ENCODE data around the gene ABI1. TPM values are rescaled to one million over a fixed set of nuclear protein-coding genes. Genes with fewer than 3 reads are reported as not detected.

The ABI1 gene
- total and polyA plus RNA-seq, 2 donors (not counting 1 experiment from before 2014, with no cell fraction given): 37.8 to 80.5 TPM

DNA sequence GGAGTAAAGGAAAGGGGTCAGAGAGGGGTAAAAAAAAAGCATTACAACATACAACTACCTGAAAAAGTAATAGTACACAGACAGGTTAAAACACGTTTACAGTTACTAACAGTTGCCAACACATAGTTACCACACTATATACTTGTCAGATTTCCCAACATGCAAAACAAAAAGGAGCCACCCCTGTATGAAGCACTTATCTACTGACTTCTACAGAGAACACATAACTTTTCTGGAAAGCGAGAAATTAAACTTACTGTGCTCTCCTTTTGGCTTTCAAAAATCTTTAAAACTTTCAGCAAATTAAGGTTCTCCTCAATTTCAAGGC is 2.1 kb downstream of the ABI1 start:
- H3K36me3 ChIP-seq (replicated peaks in 1 of 2; ENCODE audit: control extremely low read depth in 1 of 2, control insufficient read depth in 1 of 2, extremely low read depth in 1 of 2, insufficient read depth in 2 of 2, low read length in 1 of 2): no peaks in the 10 kb centered on the region
- peak; percentile 14 for DNase-seq
- no peak for TF ChIP-seq EZH2 (IDR thresholded peaks at IDR 0.05; ENCODE audit: borderline replicate concordance, insufficient read depth, low read depth, low read length, poor library complexity, severe bottlenecking)
- TF ChIP-seq, protein P1, sequence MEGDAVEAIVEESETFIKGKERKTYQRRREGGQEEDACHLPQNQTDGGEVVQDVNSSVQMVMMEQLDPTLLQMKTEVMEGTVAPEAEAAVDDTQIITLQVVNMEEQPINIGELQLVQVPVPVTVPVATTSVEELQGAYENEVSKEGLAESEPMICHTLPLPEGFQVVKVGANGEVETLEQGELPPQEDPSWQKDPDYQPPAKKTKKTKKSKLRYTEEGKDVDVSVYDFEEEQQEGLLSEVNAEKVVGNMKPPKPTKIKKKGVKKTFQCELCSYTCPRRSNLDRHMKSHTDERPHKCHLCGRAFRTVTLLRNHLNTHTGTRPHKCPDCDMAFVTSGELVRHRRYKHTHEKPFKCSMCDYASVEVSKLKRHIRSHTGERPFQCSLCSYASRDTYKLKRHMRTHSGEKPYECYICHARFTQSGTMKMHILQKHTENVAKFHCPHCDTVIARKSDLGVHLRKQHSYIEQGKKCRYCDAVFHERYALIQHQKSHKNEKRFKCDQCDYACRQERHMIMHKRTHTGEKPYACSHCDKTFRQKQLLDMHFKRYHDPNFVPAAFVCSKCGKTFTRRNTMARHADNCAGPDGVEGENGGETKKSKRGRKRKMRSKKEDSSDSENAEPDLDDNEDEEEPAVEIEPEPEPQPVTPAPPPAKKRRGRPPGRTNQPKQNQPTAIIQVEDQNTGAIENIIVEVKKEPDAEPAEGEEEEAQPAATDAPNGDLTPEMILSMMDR (IDR thresholded peaks at IDR 0.05): no peak
- peak overlapping the region; percentile 88 to 94 for H3K27ac ChIP-seq (ENCODE audit: low read length in 2 of 2)
- peak overlapping the region; percentile 89 to 100 (median 99) for H3K4me3 ChIP-seq (ENCODE audit: control extremely low read depth in 1 of 5, extremely low read depth in 1 of 5, insufficient read depth in 1 of 5, low read depth in 2 of 5, low read length in 4 of 5)
- ChIA-PET POLR2A (no interaction called here), CTCF (no interaction called here)
- no peak overlapping the region for H2AFZ ChIP-seq (ENCODE audit: insufficient read depth, low read depth, low read length, poor library complexity, severe bottlenecking)
- peaks cover 0 to under 1% (median 0%) of the 10 kb centered on the region in 3 donors for H3K9me3 ChIP-seq (ENCODE audit: control extremely low read depth in 1 of 3, control insufficient read depth in 2 of 3, insufficient read depth in 1 of 3, low read length in 2 of 3)
- H3K79me2 ChIP-seq (ENCODE audit: control insufficient read depth, insufficient read depth, low read length): peaks cover 71% of the 10 kb centered on the region
- H3K4me2 ChIP-seq (replicated peaks; ENCODE audit: low read depth, low read length, poor library complexity, severe bottlenecking): peak overlapping the region; percentile 84
- Mint-ChIP-seq H3K4me3 (peak overlapping the region; percentile 95), H3K27ac (peak overlapping the region; percentile 98), H3K4me1 (peaks cover 53% of the 10 kb centered on the region), H3K27me3 (no peaks in the 10 kb centered on the region), H3K9me3 (ENCODE audit: insufficient read depth) (no peaks in the 10 kb centered on the region)
- WGBS (ENCODE audit: insufficient coverage): no CpG with 5 or more reads among the region's 2 CpGs
- intact Hi-C loops (cut with micrococcal nuclease): loop anchor here (5.0 kb wide), 1 partner anchor 36 kb away; no protein-coding TSS in a partner anchor
- peak overlapping the region; percentile 92 for H3K9ac ChIP-seq (ENCODE audit: low read length)
- H3K4me1 ChIP-seq (ENCODE audit: control insufficient read depth in 2 of 2, insufficient read depth in 2 of 2, low read length in 2 of 2): peaks cover 44 to 57% of the 10 kb centered on the region in 2 donors
- ATAC-seq (ENCODE audit: low read depth): no peak
- H4K20me1 ChIP-seq (ENCODE audit: control insufficient read depth, insufficient read depth, low read length, poor library complexity, severe bottlenecking): peaks cover 54% of the 10 kb centered on the region
- no peaks in the 10 kb centered on the region for H3K27me3 ChIP-seq (replicated peaks in 1 of 4; ENCODE audit: control extremely low read depth in 1 of 4, control insufficient read depth in 3 of 4, insufficient read depth in 4 of 4, low read length in 3 of 4)

DNA sequence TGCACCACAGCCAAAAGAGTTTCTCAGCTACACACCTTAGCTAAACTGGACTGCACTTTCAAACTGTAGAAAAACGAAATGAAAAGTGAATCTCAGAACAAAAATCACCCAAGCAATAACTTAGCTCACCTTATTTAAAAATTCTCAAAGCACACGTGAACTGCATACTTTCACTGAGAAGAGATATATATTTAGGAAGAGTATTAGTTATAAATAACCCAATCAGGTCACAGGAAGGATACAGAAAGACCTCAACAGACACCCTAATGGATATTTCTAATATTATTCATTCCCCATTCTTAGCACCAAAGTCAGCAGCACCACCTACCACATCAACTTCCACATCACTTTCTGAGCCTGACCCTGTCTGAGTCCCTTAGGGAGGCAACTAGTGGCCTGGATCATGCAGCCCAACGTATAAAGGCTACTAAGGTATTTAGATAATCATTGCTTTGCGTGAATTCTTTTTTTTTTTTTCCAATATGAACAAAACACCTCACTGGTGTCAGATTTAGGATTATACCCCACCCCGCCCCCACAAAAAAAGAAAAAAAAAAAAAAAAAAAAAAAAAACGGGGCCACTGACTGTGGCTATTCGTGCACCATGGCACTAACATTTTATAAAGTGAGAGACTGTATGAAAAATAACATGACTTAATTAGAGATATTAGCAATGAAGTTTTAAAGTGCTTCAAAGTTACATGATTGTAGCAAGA is 2.6 kb downstream of the ABI1 start:
- H3K27me3 ChIP-seq (replicated peaks in 1 of 4; ENCODE audit: control extremely low read depth in 1 of 4, control insufficient read depth in 3 of 4, insufficient read depth in 4 of 4, low read length in 3 of 4): no peaks in the 10 kb centered on the region
- peak overlapping the region; percentile 95 for H3K4me3 Mint-ChIP-seq
- POLR2A ChIA-PET: interaction anchor here (0.6 to 0.7 kb wide), 4 partner anchors 34 to 433 kb away, joined by 3 to 7 read pairs (median 4); no protein-coding TSS in a partner anchor
- TF ChIP-seq EZH2 (IDR thresholded peaks at IDR 0.05; ENCODE audit: borderline replicate concordance, insufficient read depth, low read depth, low read length, poor library complexity, severe bottlenecking): no peak
- TF ChIP-seq, protein P1 (IDR thresholded peaks at IDR 0.05): no peak
- WGBS (ENCODE audit: insufficient coverage): no CpG with 5 or more reads among the region's 7 CpGs
- H3K27ac ChIP-seq (ENCODE audit: low read length in 2 of 2): peak overlapping the region; percentile 88 to 94
- peak overlapping the region; percentile 92 for H3K9ac ChIP-seq (ENCODE audit: low read length)
- H3K79me2 ChIP-seq (ENCODE audit: control insufficient read depth, insufficient read depth, low read length): peaks cover 76% of the 10 kb centered on the region
- H3K27me3 Mint-ChIP-seq: no peaks in the 10 kb centered on the region
- CTCF ChIA-PET: interaction anchor here (0.7 to 2.3 kb wide), 6 partner anchors 24 to 424 kb away, joined by 3 to 15 read pairs (median 6); no protein-coding TSS in a partner anchor
- no peaks in the 10 kb centered on the region for H3K36me3 ChIP-seq (replicated peaks in 1 of 2; ENCODE audit: control extremely low read depth in 1 of 2, control insufficient read depth in 1 of 2, extremely low read depth in 1 of 2, insufficient read depth in 2 of 2, low read length in 1 of 2)
- H3K4me1 Mint-ChIP-seq: peaks cover 55% of the 10 kb centered on the region
- H4K20me1 ChIP-seq (ENCODE audit: control insufficient read depth, insufficient read depth, low read length, poor library complexity, severe bottlenecking): peaks cover 58% of the 10 kb centered on the region
- peaks cover 0 to 4% (median 0%) of the 10 kb centered on the region in 3 donors for H3K9me3 ChIP-seq (ENCODE audit: control extremely low read depth in 1 of 3, control insufficient read depth in 2 of 3, insufficient read depth in 1 of 3, low read length in 2 of 3)
- peak; percentile 59 for DNase-seq
- intact Hi-C loops (cut with micrococcal nuclease): loop anchor here (5.0 kb wide), 1 partner anchor 36 kb away; no protein-coding TSS in a partner anchor
- peaks cover 44 to 58% of the 10 kb centered on the region in 2 donors for H3K4me1 ChIP-seq (ENCODE audit: control insufficient read depth in 2 of 2, insufficient read depth in 2 of 2, low read length in 2 of 2)
- H3K27ac Mint-ChIP-seq: peak overlapping the region; percentile 98
- H3K9me3 Mint-ChIP-seq (ENCODE audit: insufficient read depth): no peaks in the 10 kb centered on the region
- peak overlapping the region; percentile 84 for H3K4me2 ChIP-seq (replicated peaks; ENCODE audit: low read depth, low read length, poor library complexity, severe bottlenecking)
- H2AFZ ChIP-seq (ENCODE audit: insufficient read depth, low read depth, low read length, poor library complexity, severe bottlenecking): no peak overlapping the region
- no peak for ATAC-seq (ENCODE audit: low read depth)
- peak overlapping the region; percentile 11 to 100 (median 95) for H3K4me3 ChIP-seq (ENCODE audit: control extremely low read depth in 1 of 5, extremely low read depth in 1 of 5, insufficient read depth in 1 of 5, low read depth in 2 of 5, low read length in 4 of 5)

Measured in B cell (primary cell).